Muscle layer of duodenum (tissue), 2 donors: Measurements from ENCODE around the gene BUD31.
A peak's percentile ranks its signal among the peaks of the same experiment; 100 is the strongest.
"Not testable (repeated sequence)": the region's sequence is repeated elsewhere in the genome, so short reads cannot be mapped to it uniquely, and the experiment has no call there.

Experiments
- H3K27ac ChIP-seq: one replicate; pipeline ENCODE4 v1.7.0; 2013; ENCODE audit warnings: mild to moderate bottlenecking, low read length
- H3K27me3 ChIP-seq: one replicate; pipeline ENCODE4 v1.7.0; 2013; ENCODE audit warnings: low read depth, mild to moderate bottlenecking, control low read depth, low read length
- H3K36me3 ChIP-seq, 2 donors: one replicate each; pipeline ENCODE4 v1.7.0; 2013; ENCODE audit warnings: low read length in 2 of 2, control low read depth in 1 of 2, mild to moderate bottlenecking in 1 of 2; ENCODE audit not compliant: insufficient read depth in 2 of 2, control insufficient read depth in 1 of 2
- H3K4me1 ChIP-seq, 2 donors: one replicate each; pipeline ENCODE4 v1.7.0; 2013; ENCODE audit warnings: low read length in 2 of 2, mild to moderate bottlenecking in 2 of 2, control low read depth in 1 of 2, moderate library complexity in 1 of 2; ENCODE audit not compliant: insufficient read depth in 2 of 2, control insufficient read depth in 1 of 2
- H3K4me3 ChIP-seq, 2 donors: one replicate each; pipeline ENCODE4 v1.7.0; 2013; ENCODE audit warnings: low read length in 2 of 2, low read depth in 1 of 2, mild to moderate bottlenecking in 1 of 2
- H3K9me3 ChIP-seq, 2 donors: one replicate each; pipeline ENCODE4 v1.7.0; 2013; ENCODE audit warnings: low read length in 2 of 2, control low read depth in 1 of 2, mild to moderate bottlenecking in 1 of 2; ENCODE audit not compliant: control insufficient read depth in 1 of 2
- donor health status: healthy.

BUD31 gene

DNA sequence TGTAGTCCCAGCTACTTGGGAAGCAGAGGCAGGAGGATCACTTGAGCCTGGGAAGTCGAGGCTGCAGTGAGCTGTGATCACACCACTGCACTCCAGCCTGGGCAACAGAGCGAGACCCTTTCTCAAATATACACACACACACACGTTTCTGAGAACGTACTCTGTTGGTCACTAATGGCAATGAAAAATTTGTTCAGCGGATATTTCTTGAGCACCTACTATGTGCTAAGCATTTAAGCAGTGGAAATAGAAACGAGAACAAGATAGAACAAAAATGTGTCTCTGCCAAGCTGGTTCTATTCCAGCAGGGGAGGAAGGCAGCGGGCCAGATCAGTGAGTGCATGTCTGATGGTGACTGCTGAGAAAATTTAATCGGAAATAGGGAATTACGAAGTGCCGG, 25.6 kb upstream of the BUD31 start:
- peaks cover 15 to 16% of the 10 kb centered on the region in 2 donors for H3K36me3 ChIP-seq
- H3K4me1 ChIP-seq, result peaks cover 0 to 25% of the 10 kb centered on the region in 2 donors

DNA sequence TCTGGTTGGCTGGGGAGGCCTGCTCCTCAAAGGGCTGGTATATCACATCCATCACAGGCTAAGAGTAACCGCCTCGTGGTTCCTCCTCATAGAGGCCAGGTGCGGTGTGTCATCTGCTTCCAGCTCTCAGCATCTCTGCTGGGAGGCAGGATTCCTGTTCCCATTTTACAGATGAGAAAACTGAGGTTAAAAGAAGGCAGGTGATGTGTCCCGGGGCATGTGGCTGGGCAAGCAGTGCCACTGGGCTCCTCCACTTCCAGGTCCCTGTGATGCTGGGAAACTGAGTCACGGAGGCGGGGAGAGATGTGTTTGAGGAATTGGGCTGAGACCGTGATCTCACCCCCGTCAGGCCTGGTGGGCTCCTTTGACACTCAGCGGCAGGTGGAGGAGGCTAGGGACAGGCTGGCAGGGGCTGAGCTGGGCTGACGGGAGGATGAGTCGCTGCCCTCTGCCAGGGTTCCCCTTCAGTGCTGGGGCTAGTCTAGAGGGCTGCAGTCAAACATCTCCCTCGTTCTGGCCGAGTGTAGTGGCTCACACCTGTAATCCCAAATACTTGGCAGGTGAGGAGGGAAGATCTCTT, 24.9 kb upstream of the BUD31 start:
- Histone ChIP-seq H3K27me3 (no peaks in the 10 kb centered on the region), H3K27ac (no peak overlapping the region)

More for the DNA sequence above, 25.6 kb upstream of the BUD31 start:
- H3K4me3 ChIP-seq, result no peak overlapping the region
- no peak overlapping the region for H3K27ac ChIP-seq
- H3K9me3 ChIP-seq, result no peaks in the 10 kb centered on the region
- H3K27me3 ChIP-seq, result no peaks in the 10 kb centered on the region

DNA sequence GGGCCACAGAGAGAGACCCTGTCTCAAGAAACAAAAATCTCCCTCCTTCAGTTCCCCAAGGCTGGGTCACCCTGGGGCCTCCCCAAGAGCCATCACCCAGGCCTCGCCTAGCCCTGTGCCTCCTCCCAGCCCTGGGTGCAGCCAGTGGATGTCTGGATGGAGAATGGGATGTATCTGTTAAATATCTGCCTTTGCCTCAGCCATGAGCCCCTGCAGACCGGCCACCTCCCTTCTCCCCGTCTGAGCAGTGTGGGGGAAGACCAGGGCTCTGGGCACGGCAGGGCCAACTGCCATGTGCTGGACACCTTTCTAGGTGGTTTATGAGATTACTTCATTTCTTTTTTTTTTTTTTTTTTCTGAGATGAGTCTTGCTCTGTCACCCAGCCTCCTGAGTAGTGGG, 24.2 kb upstream of the BUD31 start:
- Histone ChIP-seq H3K4me1 (peaks cover 0 to 23% of the 10 kb centered on the region in 2 donors), H3K9me3 (no peaks in the 10 kb centered on the region), H3K27me3 (no peaks in the 10 kb centered on the region), H3K27ac (no peak overlapping the region), H3K4me3 (no peak overlapping the region), H3K36me3 (peaks cover 19 to 22% of the 10 kb centered on the region in 2 donors)

More for the DNA sequence above, 24.9 kb upstream of the BUD31 start:
- H3K36me3 ChIP-seq, result peaks cover 16 to 17% of the 10 kb centered on the region in 2 donors
- peaks cover 0 to 25% of the 10 kb centered on the region in 2 donors for H3K4me1 ChIP-seq
- no peak overlapping the region for H3K4me3 ChIP-seq
- H3K9me3 ChIP-seq, result no peaks in the 10 kb centered on the region

DNA sequence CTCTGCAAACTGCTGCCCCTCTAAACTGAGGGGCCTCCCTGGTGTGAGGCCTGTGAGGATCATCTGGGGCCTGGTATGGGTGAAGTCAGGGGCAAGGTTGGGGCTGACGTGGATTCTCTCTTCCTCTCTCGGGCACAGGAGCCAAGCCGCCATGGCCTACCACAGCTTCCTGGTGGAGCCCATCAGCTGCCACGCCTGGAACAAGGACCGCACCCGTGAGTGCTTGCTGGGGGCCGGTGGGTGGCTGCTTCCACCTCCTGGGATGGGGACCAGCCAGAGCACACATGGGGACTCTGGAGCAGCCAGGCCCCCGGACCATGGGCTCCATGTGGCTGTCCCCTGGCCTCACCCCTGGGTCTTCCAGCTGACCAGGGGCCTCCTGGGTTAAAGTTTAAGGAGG, 23.2 kb upstream of the BUD31 start:
- no peak overlapping the region for H3K4me3 ChIP-seq
- no peak overlapping the region for H3K27ac ChIP-seq
- no peaks in the 10 kb centered on the region for H3K27me3 ChIP-seq
- no peaks in the 10 kb centered on the region for H3K9me3 ChIP-seq
- peaks cover 0 to 13% of the 10 kb centered on the region in 2 donors for H3K4me1 ChIP-seq
- peaks cover 27 to 33% of the 10 kb centered on the region in 2 donors for H3K36me3 ChIP-seq

DNA sequence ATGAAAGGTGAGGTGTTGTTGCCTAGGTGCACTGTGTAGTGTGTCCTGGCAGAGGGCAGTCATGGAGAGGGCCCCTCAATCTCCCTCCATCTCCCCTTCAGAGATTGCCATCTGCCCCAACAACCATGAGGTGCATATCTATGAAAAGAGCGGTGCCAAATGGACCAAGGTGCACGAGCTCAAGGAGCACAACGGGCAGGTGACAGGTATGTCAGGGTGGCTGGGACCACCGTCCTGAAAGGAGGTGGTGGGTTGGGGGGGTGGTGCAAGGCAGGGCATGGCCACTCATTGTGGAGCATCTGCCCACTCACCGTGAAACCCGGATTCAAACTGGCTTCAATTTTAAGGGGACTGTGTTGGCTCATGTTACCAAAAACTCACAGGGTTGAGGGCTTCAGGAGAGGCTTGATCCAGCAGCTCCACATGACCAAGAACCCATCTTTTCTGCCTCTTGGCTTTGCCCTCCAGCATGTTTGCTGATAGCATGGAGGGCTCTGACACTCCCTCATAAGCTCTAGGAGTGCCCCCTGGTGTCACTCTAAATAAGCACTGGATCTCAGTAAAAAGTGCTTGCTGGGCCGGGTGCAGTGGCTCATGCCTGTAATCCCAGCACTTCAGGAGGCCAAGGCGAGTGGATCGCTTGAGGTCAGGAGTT, 22.1 kb upstream of the BUD31 start:
- Histone ChIP-seq H3K9me3 (no peaks in the 10 kb centered on the region), H3K4me3 (no peak overlapping the region), H3K36me3 (peaks cover 27 to 40% of the 10 kb centered on the region in 2 donors), H3K27me3 (no peaks in the 10 kb centered on the region), H3K27ac (no peak overlapping the region), H3K4me1 (peaks cover 0 to 1% of the 10 kb centered on the region in 2 donors)

DNA sequence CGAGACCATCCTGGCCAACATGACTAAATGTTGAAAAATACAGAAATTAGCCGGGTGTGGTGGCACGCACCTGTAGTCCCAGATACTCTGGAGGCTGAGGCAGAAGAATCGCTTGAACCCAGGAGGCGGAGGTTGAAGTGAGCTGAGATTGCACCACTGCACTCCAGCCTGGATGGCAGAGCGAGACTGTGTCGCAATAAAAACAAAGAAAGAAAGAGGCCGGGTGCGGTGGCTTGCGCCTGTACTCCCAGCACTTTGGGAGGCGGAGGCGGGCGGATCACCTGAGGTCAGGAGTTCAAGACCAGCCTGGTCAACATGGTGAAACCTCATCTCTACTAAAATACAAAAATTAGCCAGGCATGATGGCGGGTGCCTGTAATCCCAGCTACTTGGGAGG, 21.5 kb upstream of the BUD31 start:
- not testable (repeated sequence) for H3K9me3 ChIP-seq, H3K4me1 ChIP-seq, H3K4me3 ChIP-seq, H3K27ac ChIP-seq, H3K27me3 ChIP-seq
- peaks cover 27 to 40% of the 10 kb centered on the region in 2 donors for H3K36me3 ChIP-seq

DNA sequence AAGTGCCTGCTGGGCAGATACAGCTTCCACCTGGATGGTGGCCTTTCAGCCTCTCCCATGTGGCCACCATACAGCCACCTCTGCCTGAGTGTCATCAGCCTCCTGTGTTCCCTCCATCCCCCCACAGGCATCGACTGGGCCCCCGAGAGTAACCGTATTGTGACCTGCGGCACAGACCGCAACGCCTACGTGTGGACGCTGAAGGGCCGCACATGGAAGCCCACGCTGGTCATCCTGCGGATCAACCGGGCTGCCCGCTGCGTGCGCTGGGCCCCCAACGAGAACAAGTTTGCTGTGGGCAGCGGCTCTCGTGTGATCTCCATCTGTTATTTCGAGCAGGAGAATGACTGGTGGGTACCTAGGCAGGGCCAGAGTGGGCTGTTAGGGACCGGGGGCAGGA, 20.9 kb upstream of the BUD31 start:
- peaks cover 27 to 40% of the 10 kb centered on the region in 2 donors for H3K36me3 ChIP-seq
- H3K4me1 ChIP-seq, result peaks cover 5 to 8% of the 10 kb centered on the region in 2 donors
- H3K4me3 ChIP-seq, result no peak overlapping the region
- no peaks in the 10 kb centered on the region for H3K27me3 ChIP-seq
- no peaks in the 10 kb centered on the region for H3K9me3 ChIP-seq
- H3K27ac ChIP-seq, result no peak overlapping the region

DNA sequence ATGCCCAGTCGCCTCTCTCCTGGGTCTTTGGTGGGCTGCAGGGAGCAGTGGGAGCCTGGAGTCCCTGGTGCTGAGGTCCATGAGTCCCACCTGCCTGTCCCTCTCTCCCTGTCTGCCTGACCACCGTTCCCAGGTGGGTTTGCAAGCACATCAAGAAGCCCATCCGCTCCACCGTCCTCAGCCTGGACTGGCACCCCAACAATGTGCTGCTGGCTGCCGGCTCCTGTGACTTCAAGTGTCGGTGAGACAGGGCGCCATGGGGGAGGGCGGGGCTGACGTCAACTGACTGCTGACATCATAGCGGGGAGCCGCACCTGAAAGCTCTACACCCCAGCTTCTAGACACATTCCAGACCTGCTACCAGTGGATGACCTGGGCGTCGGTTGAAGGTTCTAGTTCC, 19.0 kb upstream of the BUD31 start:
- Histone ChIP-seq H3K4me1 (peaks cover 9 to 17% of the 10 kb centered on the region in 2 donors), H3K27me3 (no peaks in the 10 kb centered on the region), H3K36me3 (peaks cover 28 to 44% of the 10 kb centered on the region in 2 donors)

DNA sequence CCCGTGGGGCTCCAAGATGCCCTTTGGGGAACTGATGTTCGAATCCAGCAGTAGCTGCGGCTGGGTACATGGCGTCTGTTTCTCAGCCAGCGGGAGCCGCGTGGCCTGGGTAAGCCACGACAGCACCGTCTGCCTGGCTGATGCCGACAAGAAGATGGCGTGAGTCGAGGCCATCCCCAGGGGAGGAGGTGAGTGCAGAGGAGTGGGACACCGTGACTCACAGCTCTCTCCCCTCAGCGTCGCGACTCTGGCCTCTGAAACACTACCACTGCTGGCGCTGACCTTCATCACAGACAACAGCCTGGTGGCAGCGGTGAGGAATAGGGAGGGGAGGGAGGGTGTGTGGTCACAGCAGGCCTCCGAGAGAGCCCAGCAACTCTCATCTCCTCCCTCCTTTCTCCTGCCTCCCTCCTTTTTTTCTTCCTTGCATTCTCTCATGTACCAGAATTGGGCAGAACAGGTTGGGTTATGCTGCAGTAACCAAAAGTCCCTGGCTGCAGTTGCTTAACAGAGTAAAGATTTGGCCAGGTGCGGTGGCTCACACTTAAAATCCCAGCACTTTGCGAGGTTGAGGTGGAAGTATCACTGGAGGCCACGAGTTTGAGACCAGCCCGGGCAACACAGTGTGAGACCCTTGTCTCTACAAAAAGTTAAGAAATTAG, 17.7 kb upstream of the BUD31 start:
- Histone ChIP-seq H3K4me1 (peaks cover 9 to 17% of the 10 kb centered on the region in 2 donors), H3K27ac (no peak overlapping the region), H3K9me3 (no peaks in the 10 kb centered on the region), H3K4me3 (no peak overlapping the region), H3K27me3 (no peaks in the 10 kb centered on the region), H3K36me3 (peaks cover 40 to 56% of the 10 kb centered on the region in 2 donors)

More for the DNA sequence above, 19.0 kb upstream of the BUD31 start:
- Histone ChIP-seq H3K9me3 (no peaks in the 10 kb centered on the region), H3K4me3 (no peak overlapping the region), H3K27ac (no peak overlapping the region)

DNA sequence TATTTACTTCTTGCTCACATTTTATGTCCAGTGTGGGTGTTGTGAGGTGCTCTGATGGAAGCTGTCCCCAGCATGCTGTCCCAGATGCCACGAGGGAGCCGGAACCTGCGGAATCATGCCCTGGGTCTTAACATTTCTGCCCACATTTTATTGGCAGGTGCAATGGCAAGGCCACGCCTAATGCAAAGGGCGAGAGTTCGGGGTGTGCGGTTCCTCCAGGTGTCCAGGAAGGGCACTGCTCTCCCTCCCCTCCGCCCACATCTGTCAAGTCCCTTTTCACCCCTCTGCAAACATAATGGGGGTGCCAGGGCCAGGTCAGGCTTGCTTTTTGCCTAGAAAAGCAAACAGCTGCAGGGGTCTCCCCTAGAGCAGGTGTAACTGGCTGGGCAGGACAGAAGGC, 16.7 kb upstream of the BUD31 start:
- Histone ChIP-seq H3K27me3 (no peaks in the 10 kb centered on the region), H3K4me3 (no peak overlapping the region), H3K9me3 (no peaks in the 10 kb centered on the region), H3K4me1 (peaks cover 9 to 17% of the 10 kb centered on the region in 2 donors), H3K36me3 (peaks cover 36 to 52% of the 10 kb centered on the region in 2 donors), H3K27ac (no peak overlapping the region)

DNA sequence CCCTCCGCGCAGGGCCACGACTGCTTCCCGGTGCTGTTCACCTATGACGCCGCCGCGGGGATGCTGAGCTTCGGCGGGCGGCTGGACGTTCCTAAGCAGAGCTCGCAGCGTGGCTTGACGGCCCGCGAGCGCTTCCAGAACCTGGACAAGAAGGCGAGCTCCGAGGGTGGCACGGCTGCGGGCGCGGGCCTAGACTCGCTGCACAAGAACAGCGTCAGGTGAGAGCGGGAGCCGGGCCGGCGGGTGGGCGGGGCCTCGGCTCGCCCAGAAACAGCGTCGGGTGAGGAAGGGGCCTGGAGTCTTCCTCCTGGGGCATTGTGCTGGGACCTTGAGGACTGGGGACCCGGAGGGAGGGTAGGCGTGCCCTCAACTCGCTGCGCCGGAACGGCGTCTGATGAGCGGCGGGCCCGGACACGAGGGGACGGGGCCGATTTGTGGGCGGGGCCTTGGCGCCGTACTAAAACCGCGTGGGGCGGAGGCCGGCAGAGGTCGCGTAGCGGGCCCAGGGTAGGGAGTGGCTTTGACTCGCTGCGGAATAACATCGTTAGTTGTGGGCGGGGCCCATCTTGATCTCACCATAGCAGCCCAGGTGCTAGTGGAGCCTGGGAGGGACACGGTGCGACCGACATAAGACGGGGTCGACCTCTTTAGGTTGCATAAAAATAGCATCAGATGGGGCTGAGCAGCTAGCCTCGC, 16.0 kb upstream of the BUD31 start:
- Histone ChIP-seq H3K4me1 (peaks cover 9 to 17% of the 10 kb centered on the region in 2 donors), H3K36me3 (peaks cover 42 to 58% of the 10 kb centered on the region in 2 donors), H3K27ac (peak overlapping the region; percentile 7), H3K27me3 (no peaks in the 10 kb centered on the region), H3K9me3 (no peaks in the 10 kb centered on the region), H3K4me3 (peak overlapping the region; percentile 42 to 79)
